NCI-H524 (cell line): ENCODE results near the gene TVP23A.

Source experiments
- DNase-seq, 2 experiments: peaks; one replicate each; lab custom pipeline; 2025; lab: John Stamatoyannopoulos, UW

TVP23A gene

GRCh38 chr16:10817963-10818941, at the start of gene TVP23A:
TSS of gene TVP23A (minus strand) at chr16:10818794. CDS start at chr16:10818493, 301 bp downstream.
- DNase-seq = no peak

GRCh38 chr16:10868104-10868595, 49.6 kb upstream of the TVP23A start:
- DNase-seq = no peak

GRCh38 chr16:10867199-10867598, 48.6 kb upstream of the TVP23A start:
- DNase-seq = no peak

- no peak for DNase-seq
Measured at GRCh38 chr16:10865991-10866966, 47.7 kb upstream of the TVP23A start.

GRCh38 chr16:10862438-10862837, 43.8 kb upstream of the TVP23A start:
- DNase-seq = no peak

GRCh38 chr16:10859658-10860057, 41.1 kb upstream of the TVP23A start:
- no peak for DNase-seq

- DNase-seq = no peak
Measured at GRCh38 chr16:10859020-10859419, 40.4 kb upstream of the TVP23A start.

- no peak for DNase-seq
Measured at GRCh38 chr16:10858203-10858602, 39.6 kb upstream of the TVP23A start.

GRCh38 chr16:10856042-10856441, 37.4 kb upstream of the TVP23A start:
- no peak for DNase-seq

GRCh38 chr16:10852948-10853347, 34.4 kb upstream of the TVP23A start:
- no peak for DNase-seq

GRCh38 chr16:10852286-10852685, 33.7 kb upstream of the TVP23A start:
- DNase-seq = no peak

- no peak for DNase-seq
Measured at GRCh38 chr16:10851512-10851911, 32.9 kb upstream of the TVP23A start.

- no peak for DNase-seq
Measured at GRCh38 chr16:10850478-10850850, 31.9 kb upstream of the TVP23A start.

GRCh38 chr16:10849736-10850477, 31.3 kb upstream of the TVP23A start:
- no peak for DNase-seq

- DNase-seq = no peak
Measured at GRCh38 chr16:10847176-10847575, 28.6 kb upstream of the TVP23A start.

- no peak for DNase-seq
Measured at GRCh38 chr16:10846213-10846998, 27.8 kb upstream of the TVP23A start.

GRCh38 chr16:10840703-10841102, 22.1 kb upstream of the TVP23A start:
- DNase-seq = no peak

GRCh38 chr16:10839279-10839666, 20.7 kb upstream of the TVP23A start:
- DNase-seq = no peak

GRCh38 chr16:10838621-10839278, 20.2 kb upstream of the TVP23A start:
- DNase-seq = no peak

GRCh38 chr16:10836174-10836853, 17.7 kb upstream of the TVP23A start:
- DNase-seq = no peak
